Thoracic aorta (tissue), 2 donors: ENCODE measurements around the gene AACS. TPM values are rescaled to one million over a fixed set of nuclear protein-coding genes. Genes with fewer than 3 reads are reported as not detected.

Source experiments
- ATAC-seq: fragments of 150-250 bp; one replicate; pipeline ENCODE4 v1.8.0; 2017; ENCODE audit warnings: low read depth; ENCODE audit not compliant: insufficient number of reproducible peaks, low FRiP score
- DNase-seq: peaks from one replicate; pipeline ENCODE4 v3.0.0-alpha.2; 2020; ENCODE audit warnings: low spot score
- H3K27ac ChIP-seq, 2 donors: fragments of 200-600 bp; sonication (generic); 1 replicate in 1 of 2; 2 replicates in 1 of 2; pipeline ENCODE4 v1.5.1; 2016; ENCODE audit warnings: mild to moderate bottlenecking in 2 of 2, moderate library complexity in 2 of 2
- H3K27me3 ChIP-seq: fragments of 200-600 bp; sonication (generic); replicated peaks from 2 replicates; pipeline ENCODE4 v1.6.0; 2016; ENCODE audit warnings: mild to moderate bottlenecking; ENCODE audit not compliant: insufficient read depth
- H3K36me3 ChIP-seq: fragments of 200-600 bp; sonication (generic); one replicate; pipeline ENCODE4 v1.5.1; 2016
- H3K4me1 ChIP-seq, 2 donors: fragments of 200-600 bp; sonication (generic); 1 replicate in 1 of 2; 2 replicates in 1 of 2; pipeline versions ENCODE4 v1.5.1 to v1.6.0; 2016; ENCODE audit warnings: low read depth in 2 of 2, mild to moderate bottlenecking in 1 of 2; ENCODE audit not compliant: control insufficient read depth in 1 of 2
- H3K4me3 ChIP-seq: fragments of 200-600 bp; sonication (generic); 2 replicates; pipeline ENCODE4 v1.5.1; 2016; ENCODE audit warnings: mild to moderate bottlenecking
- H3K9me3 ChIP-seq: fragments of 200-600 bp; sonication (generic); 2 replicates; pipeline ENCODE4 v1.5.1; 2016
- total RNA-seq, 2 donors: library from RNA; depleted of rRNA; stranded (reverse); fragments of >200 nt; gene quantifications; one replicate each; pipeline versions ENCODE4 v1.1.0 to v1.2.3, GENCODE V29; 2016
- TF ChIP-seq, protein P1 (sequence below): fragments of 200-600 bp; sonication (generic); IDR thresholded peaks from one replicate; pipeline ENCODE4 v1.5.1; 2019; ENCODE audit warnings: antibody characterized with exemption

AACS gene
- total RNA-seq, 2 donors from 2014 or later: 14.1 to 14.7 TPM

DNA sequence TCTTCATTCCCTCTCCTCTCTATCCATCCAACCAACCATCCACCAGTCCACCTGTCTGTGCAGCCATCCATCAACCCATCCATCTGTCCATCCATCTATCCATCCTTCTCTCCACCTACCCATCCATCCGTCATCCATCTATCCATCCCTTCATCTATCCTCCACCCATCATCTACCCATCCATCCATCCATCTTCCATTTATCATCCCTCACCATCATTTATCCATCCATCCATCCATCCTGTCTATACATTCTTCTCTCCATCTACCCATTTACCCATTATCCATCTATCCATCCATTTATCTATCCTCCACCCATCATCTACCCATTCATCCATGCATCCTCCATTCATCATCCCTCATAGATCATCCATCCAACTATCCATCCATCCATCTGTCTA is 24.4 kb downstream of the AACS start:
- Histone ChIP-seq H3K9me3 (no peaks in the 10 kb centered on the region), H3K36me3 (peaks cover 26% of the 10 kb centered on the region), H3K4me1 (no peaks in the 10 kb centered on the region), H3K27ac (no peak overlapping the region), H3K27me3 (no peaks in the 10 kb centered on the region), H3K4me3 (no peak overlapping the region)
- TF ChIP-seq, protein P1, sequence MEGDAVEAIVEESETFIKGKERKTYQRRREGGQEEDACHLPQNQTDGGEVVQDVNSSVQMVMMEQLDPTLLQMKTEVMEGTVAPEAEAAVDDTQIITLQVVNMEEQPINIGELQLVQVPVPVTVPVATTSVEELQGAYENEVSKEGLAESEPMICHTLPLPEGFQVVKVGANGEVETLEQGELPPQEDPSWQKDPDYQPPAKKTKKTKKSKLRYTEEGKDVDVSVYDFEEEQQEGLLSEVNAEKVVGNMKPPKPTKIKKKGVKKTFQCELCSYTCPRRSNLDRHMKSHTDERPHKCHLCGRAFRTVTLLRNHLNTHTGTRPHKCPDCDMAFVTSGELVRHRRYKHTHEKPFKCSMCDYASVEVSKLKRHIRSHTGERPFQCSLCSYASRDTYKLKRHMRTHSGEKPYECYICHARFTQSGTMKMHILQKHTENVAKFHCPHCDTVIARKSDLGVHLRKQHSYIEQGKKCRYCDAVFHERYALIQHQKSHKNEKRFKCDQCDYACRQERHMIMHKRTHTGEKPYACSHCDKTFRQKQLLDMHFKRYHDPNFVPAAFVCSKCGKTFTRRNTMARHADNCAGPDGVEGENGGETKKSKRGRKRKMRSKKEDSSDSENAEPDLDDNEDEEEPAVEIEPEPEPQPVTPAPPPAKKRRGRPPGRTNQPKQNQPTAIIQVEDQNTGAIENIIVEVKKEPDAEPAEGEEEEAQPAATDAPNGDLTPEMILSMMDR: no peak
- DNase-seq: no peak
- ATAC-seq: no peak

DNA sequence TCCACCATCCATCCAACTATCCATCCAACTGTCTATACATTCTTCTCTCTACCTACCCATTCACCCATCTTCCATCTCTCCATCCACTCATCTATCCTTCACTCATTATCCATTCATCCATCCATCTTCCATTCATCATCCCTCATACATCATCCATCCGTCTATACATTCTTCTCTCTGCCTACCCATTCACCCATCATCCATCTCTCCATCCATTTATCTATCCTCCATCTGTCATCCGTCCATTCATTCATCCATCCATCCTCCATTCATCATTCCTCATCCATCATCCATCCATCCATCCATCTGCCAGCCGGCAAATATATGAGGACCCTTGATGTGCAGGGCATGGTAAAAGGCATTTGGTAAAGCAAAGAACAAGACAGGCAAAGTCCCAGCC is 25.2 kb downstream of the AACS start:
- TF ChIP-seq, protein P1: no peak
- H3K4me1 ChIP-seq: no peaks in the 10 kb centered on the region
- H3K36me3 ChIP-seq: peaks cover 23% of the 10 kb centered on the region
- DNase-seq (no peak), ATAC-seq (no peak)
- no peak overlapping the region for H3K4me3 ChIP-seq
- no peak overlapping the region for H3K27ac ChIP-seq
- no peaks in the 10 kb centered on the region for H3K9me3 ChIP-seq
- no peaks in the 10 kb centered on the region for H3K27me3 ChIP-seq

DNA sequence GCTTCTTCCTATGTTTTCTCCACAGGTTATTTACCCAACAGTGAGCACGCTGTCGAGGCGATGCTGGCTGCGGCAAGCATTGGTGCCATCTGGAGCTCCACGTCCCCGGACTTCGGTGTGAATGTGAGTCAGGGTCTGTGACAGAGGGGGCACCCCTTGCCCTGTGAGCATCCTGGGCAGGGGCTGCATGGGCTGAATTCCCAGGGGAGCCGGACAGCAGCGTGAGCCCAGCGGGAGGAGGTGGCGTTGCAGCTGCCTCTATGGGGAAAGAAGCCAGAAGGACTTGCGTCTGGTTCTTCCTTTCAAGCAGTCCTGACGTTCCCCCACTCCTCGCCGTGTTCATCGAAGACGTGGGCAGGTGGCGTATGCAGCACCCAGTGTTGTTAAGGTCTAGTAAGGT is 26.2 kb downstream of the AACS start:
- TF ChIP-seq, protein P1: no peak
- ATAC-seq: no peak
- DNase-seq: no peak
- Histone ChIP-seq H3K36me3 (peaks cover 23% of the 10 kb centered on the region), H3K4me1 (no peaks in the 10 kb centered on the region), H3K9me3 (no peaks in the 10 kb centered on the region), H3K27ac (no peak overlapping the region), H3K27me3 (no peaks in the 10 kb centered on the region), H3K4me3 (no peak overlapping the region)

DNA sequence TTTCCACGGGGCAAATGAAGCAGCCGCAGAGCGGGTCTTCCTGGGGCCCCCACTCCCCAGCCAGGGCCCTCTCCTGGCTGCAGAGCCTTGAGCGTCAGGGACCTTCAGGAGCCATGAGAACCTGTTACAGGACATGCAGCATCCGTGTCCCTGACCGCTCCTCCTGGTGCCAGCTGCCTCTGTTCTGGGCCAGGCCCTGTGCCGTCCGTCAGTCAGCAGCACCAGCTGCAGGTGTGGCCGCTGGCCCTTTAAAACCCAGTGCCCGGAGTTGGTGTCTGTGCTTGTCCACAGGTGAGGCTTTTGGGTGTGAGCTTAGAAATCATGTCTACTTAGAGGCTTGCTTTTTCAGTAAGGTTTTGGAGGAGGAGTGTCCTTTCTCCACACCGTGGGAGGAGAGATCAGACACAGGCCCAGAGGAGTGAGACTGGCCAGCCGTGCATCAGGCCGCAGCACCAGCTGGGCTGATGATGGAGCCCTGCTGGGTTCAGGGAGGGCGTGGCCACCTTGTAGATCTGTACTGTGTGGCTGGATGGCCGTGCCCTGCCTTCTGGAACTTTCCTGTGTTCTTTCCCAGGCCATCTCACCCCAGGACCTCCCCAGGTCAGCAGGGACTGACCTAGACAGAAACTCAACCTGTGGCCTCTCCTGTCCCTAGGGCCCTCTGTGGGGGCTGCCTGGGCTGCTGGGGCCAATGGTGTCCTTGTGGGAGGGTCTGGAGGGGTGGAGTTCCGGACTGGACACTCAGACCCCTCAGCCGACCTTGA is 27.1 kb downstream of the AACS start:
- Histone ChIP-seq H3K9me3 (no peaks in the 10 kb centered on the region), H3K4me3 (no peak overlapping the region), H3K27me3 (no peaks in the 10 kb centered on the region), H3K27ac (no peak overlapping the region), H3K36me3 (peaks cover 23% of the 10 kb centered on the region), H3K4me1 (no peaks in the 10 kb centered on the region)
- TF ChIP-seq, protein P1: no peak
- ATAC-seq (no peak), DNase-seq (no peak)

GRCh38 chr12:125092872-125093680 is 27.8 kb downstream of the AACS start:
- ATAC-seq (no peak), DNase-seq (no peak)
- no peak overlapping the region for H3K4me3 ChIP-seq
- H3K4me1 ChIP-seq: no peaks in the 10 kb centered on the region
- H3K27ac ChIP-seq: no peak overlapping the region
- peaks cover 23% of the 10 kb centered on the region for H3K36me3 ChIP-seq
- no peaks in the 10 kb centered on the region for H3K9me3 ChIP-seq
- H3K27me3 ChIP-seq: no peaks in the 10 kb centered on the region
- TF ChIP-seq, protein P1: no peak
